Aorta (tissue), 5 donors: ENCODE measurements around the gene AHDC1. TPM values are rescaled to one million over a fixed set of nuclear protein-coding genes. Genes with fewer than 3 reads are reported as not detected.

Experiments
- ATAC-seq: fragments of 200-7000 bp; cut with Tn5 transposase; one replicate; pipeline ENCODE4 v1.9.1; 2022; ENCODE audit warnings: moderate library complexity; ENCODE audit not compliant: low FRiP score
- DNase-seq, 2 donors: peaks; one replicate each; pipeline ENCODE4 v3.0.0-alpha.2; 2020
- H3K27ac ChIP-seq, 2 donors: one replicate each; pipeline ENCODE4 v1.5.1; 2013; ENCODE audit warnings: low read length in 2 of 2, mild to moderate bottlenecking in 2 of 2, moderate library complexity in 2 of 2, control low read depth in 1 of 2, inconsistent platforms in 1 of 2, low read depth in 1 of 2
- H3K27me3 ChIP-seq, 2 donors: one replicate each; pipeline ENCODE4 v1.6.1; 2013; ENCODE audit warnings: control low read depth in 1 of 2, low read length in 1 of 2, mild to moderate bottlenecking in 1 of 2, moderate library complexity in 1 of 2; ENCODE audit not compliant: insufficient read depth in 2 of 2, control insufficient read depth in 1 of 2
- H3K36me3 ChIP-seq, 2 donors: one replicate each; pipeline ENCODE4 v1.6.1; 2013; ENCODE audit warnings: control low read depth in 1 of 2, low read length in 1 of 2, mild to moderate bottlenecking in 1 of 2; ENCODE audit not compliant: insufficient read depth in 2 of 2, control insufficient read depth in 1 of 2
- H3K4me1 ChIP-seq, 2 donors: one replicate each; pipeline ENCODE4 v1.6.1; 2013; ENCODE audit warnings: low read length in 2 of 2, control low read depth in 1 of 2, mild to moderate bottlenecking in 1 of 2, moderate library complexity in 1 of 2; ENCODE audit not compliant: insufficient read depth in 2 of 2, control insufficient read depth in 1 of 2
- H3K4me3 ChIP-seq, 2 donors: one replicate each; pipeline ENCODE4 v1.5.1; 2013; ENCODE audit warnings: low read length in 2 of 2, control low read depth in 1 of 2, mild to moderate bottlenecking in 1 of 2
- H3K9me3 ChIP-seq: one replicate; pipeline ENCODE4 v1.6.1; 2013; ENCODE audit warnings: mild to moderate bottlenecking, low read length; ENCODE audit not compliant: control insufficient read depth
- WGBS, 2 donors: extraction: QIAGEN DNeasy Blood & Tissue Kit; methylation state at CpG; one replicate each; pipeline ENCODE4 v1.1.7; 2013; 5-methylcytosine and 5-hydroxymethylcytosine counted together
- intact Hi-C, 2 donors: fragments of 100-400 bp; cut with DNase I; formaldehyde crosslinking; loops; one replicate each; pipeline versions ENCODE4 v1.14.2 to v1.15.0; 2022
- polyA plus RNA-seq, 2 donors: library from polyadenylated mRNA; stranded (reverse); fragments of 200-250 nt; gene quantifications; one replicate each; pipeline ENCODE4 v1.2.3, GENCODE V29; 2013
- total RNA-seq, 2 donors: library from RNA; stranded (reverse); fragmentation: NEBNext Ultra II Directional; extraction: Animal tissue kit (Norgen Biotek cat#: 25700); gene quantifications; one replicate each; pipeline ENCODE4 v1.2.1, GENCODE V29; 2021
- donor health status: healthy with polysubstance abuse.
- donor health status: Bipolar disorder and iron deficiency.
- donor health status: DM: no; HTN: no; CAD: no.
- donor health status: DM: no; HTN: no; CAD: no.
- donor health status: DM: yes; HTN: yes; CAD: no.

Gene AHDC1
- total and polyA plus RNA-seq, 4 donors, result 7.8 to 89.1 (median 43.7) TPM

- DNase-seq (no peak), ATAC-seq (no peak)
- Histone ChIP-seq H3K27me3 (no peaks in the 10 kb centered on the region), H3K27ac (no peak overlapping the region), H3K9me3 (no peaks in the 10 kb centered on the region), H3K36me3 (no peaks in the 10 kb centered on the region), H3K4me3 (no peak overlapping the region), H3K4me1 (peaks cover 0 to 6% of the 10 kb centered on the region in 2 donors)
- 52 to 56% methylated on average over 3 of the region's 3 CpGs for WGBS, 2 donors
- intact Hi-C loops, result no loop called here
Measured at GRCh38 chr1:27583479-27583878, 20.5 kb downstream of the AHDC1 start.

- Histone ChIP-seq H3K27me3 (no peaks in the 10 kb centered on the region), H3K27ac (peak overlapping the region in 1 of 2 donors; percentile 11), H3K4me3 (no peak overlapping the region), H3K4me1 (peaks cover 0 to 6% of the 10 kb centered on the region in 2 donors), H3K36me3 (no peaks in the 10 kb centered on the region), H3K9me3 (no peaks in the 10 kb centered on the region)
- ATAC-seq (peak; percentile 58), DNase-seq (peak in 1 of 2 donors; percentile 87)
- intact Hi-C loops, result no loop called here
- WGBS, 2 donors, result 23 to 24% methylated on average over 6 of the region's 6 CpGs
Measured at GRCh38 chr1:27581823-27582243, 22.1 kb downstream of the AHDC1 start.

- 0 to 8% methylated on average over 4 of the region's 4 CpGs for WGBS, 2 donors
- intact Hi-C loops, result loop anchor here in 1 of 2 donors (2.0 kb wide), 1 partner anchor 21 kb away; no protein-coding TSS in a partner anchor
- Histone ChIP-seq H3K4me3 (no peak overlapping the region), H3K4me1 (peaks cover 2 to 6% of the 10 kb centered on the region in 2 donors), H3K27me3 (no peaks in the 10 kb centered on the region), H3K36me3 (no peaks in the 10 kb centered on the region), H3K27ac (peak overlapping the region; percentile 19 to 82), H3K9me3 (no peaks in the 10 kb centered on the region)
- DNase-seq (no peak), ATAC-seq (no peak)
Measured at GRCh38 chr1:27577504-27578188, 26.3 kb downstream of the AHDC1 start.

- intact Hi-C loops, result loop anchor here in 1 of 2 donors (2.0 kb wide), 1 partner anchor 22 kb away; no protein-coding TSS in a partner anchor
- H3K4me1 ChIP-seq, result peaks cover 0 to 5% of the 10 kb centered on the region in 2 donors
- ATAC-seq (no peak), DNase-seq (no peak)
- WGBS, 2 donors, result 48 to 49% methylated on average over 7 of the region's 7 CpGs
- no peak overlapping the region for H3K4me3 ChIP-seq
- no peaks in the 10 kb centered on the region for H3K27me3 ChIP-seq
- no peaks in the 10 kb centered on the region for H3K9me3 ChIP-seq
- no peaks in the 10 kb centered on the region for H3K36me3 ChIP-seq
- peak overlapping the region in 1 of 2 donors; percentile 82 for H3K27ac ChIP-seq
Measured at GRCh38 chr1:27576806-27577227, 27.1 kb downstream of the AHDC1 start.

- Histone ChIP-seq H3K27me3 (no peaks in the 10 kb centered on the region), H3K4me3 (peak overlapping the region; percentile 17 to 27), H3K27ac (peak overlapping the region; percentile 85 to 94), H3K9me3 (no peaks in the 10 kb centered on the region), H3K4me1 (peaks cover 0 to 5% of the 10 kb centered on the region in 2 donors), H3K36me3 (no peaks in the 10 kb centered on the region)
- intact Hi-C loops, result loop anchor here in 1 of 2 donors (2.0 kb wide), 1 partner anchor 23 kb away; no protein-coding TSS in a partner anchor
- ATAC-seq (peak; percentile 77), DNase-seq (peak; percentile 87 to 93)
- WGBS, 2 donors, result 3 to 4% methylated on average over 35 to 44 of the region's 44 CpGs
Measured at GRCh38 chr1:27575840-27576331, 28.1 kb downstream of the AHDC1 start.

GRCh38 chr1:27574871-27575831 is 28.8 kb downstream of the AHDC1 start:
- peak; percentile 90 to 94 for DNase-seq
- 3 to 4% methylated on average over 56 to 83 of the region's 83 CpGs for WGBS, 2 donors
- intact Hi-C loops, result no loop called here

GRCh38 chr1:27574001-27574781 is 29.8 kb downstream of the AHDC1 start:
- ATAC-seq, result no peak
- WGBS, 2 donors, result 56 to 58% methylated on average over 8 of the region's 8 CpGs
- intact Hi-C loops, result no loop called here
- Histone ChIP-seq H3K4me1 (peaks cover 0 to 5% of the 10 kb centered on the region in 2 donors), H3K9me3 (no peaks in the 10 kb centered on the region), H3K27me3 (no peaks in the 10 kb centered on the region), H3K36me3 (no peaks in the 10 kb centered on the region), H3K27ac (peak overlapping the region; percentile 85 to 94), H3K4me3 (no peak overlapping the region)
- no peak for DNase-seq

More at GRCh38 chr1:27574871-27575831, 28.8 kb downstream of the AHDC1 start:
- Histone ChIP-seq H3K9me3 (no peaks in the 10 kb centered on the region), H3K4me1 (peaks cover 0 to 5% of the 10 kb centered on the region in 2 donors), H3K27me3 (no peaks in the 10 kb centered on the region), H3K4me3 (peak overlapping the region; percentile 17 to 27), H3K36me3 (no peaks in the 10 kb centered on the region), H3K27ac (peak overlapping the region; percentile 85 to 94)
- peak; percentile 85 for ATAC-seq
